ENCODE measurements around the gene KLHL18. TPM values are rescaled to one million over a fixed set of nuclear protein-coding genes. Genes with fewer than 3 reads are reported as not detected.
"Not testable (repeated sequence)": the region's sequence is repeated elsewhere in the genome, so short reads cannot be mapped to it uniquely, and the experiment has no call there.

Gene KLHL18
- total RNA-seq, 1 donor from 2014 or later: 27.2 TPM

DNA sequence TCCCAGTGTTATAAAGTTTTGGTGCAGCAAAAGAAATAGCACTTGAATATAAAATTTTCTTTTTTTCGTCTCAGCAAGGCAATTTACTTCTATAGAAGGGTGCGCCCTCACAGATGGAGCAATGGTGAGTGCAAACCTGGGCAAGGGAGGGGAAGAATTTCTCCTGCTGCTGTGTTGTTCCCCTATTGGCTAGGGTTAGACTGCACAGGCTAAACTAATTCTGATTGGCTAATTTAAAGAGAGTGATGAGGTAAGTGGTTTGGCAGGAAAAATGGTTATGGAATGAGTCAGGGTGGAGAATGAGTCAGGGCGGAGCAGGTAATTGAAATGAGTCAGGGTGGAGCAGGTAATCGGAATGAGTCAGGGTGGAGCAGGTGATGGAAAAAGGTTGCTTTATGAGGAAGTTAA, 77.4 kb downstream of the KLHL18 start:
- DNase-seq (ENCODE audit: low spot score): not testable (repeated sequence)

DNA sequence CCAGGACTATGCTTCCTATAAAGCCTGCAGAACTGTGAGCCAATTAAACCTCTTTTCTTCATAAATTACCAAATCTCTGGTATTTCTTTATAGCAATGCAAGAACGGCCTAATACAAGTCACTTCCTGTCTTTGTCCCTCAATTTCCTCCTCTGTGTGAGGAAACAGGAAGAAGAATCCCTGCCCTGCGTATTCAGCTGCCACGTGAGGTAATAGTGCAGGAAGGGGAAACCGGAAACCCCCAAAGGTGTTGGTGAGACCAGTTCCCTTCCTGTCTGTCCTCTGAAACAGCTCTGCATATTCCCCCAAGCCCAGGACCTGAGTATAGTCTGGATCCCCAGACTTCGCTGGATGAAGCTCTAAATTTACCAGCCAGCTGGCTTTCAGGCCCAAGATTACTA, 80.0 kb downstream of the KLHL18 start:
- no peak for DNase-seq (ENCODE audit: low spot score)

DNA sequence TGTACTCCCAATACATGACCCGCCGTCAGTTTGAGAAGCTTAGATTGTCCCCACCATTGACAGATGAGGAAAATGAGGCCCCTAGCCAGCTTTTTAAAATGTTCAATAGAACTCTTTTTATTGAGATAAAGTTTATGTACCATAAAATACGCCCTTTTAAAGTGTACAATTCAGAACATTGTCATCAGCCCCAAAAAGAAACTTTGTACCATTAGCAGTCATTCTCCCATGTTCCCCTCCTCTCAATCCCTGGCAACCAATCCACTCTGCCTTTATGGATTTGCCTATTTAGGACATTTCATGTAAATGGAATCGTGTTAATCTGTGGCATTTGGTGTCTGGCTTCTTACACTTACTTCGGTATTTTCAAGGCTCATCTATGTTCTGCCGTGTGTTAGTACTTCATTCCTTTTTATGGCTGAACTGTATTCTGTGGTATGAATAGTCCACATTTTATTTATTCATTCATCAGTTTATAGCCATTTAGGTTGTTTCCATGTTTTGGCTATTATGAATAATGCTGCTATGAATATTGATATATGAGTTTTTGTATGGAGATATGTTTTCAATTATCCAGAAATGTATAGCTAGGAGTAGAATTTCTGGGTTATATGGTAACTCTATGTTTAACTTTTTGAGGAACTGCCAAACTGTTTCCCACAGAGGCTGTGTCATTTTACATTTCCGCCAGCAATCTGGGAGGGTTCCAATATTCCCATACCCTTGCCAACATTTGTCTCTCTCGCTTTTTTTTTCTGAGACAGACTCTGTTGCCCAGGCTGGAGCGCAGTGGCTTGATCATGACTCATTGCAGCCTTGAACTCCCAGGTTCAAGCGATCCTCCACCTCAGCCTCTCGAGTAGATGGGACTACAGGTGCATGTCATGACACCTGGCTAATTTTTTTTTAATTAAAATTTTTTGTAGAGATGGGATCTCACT, 82.7 kb downstream of the KLHL18 start:
- no peak for DNase-seq (ENCODE audit: low spot score)

DNA sequence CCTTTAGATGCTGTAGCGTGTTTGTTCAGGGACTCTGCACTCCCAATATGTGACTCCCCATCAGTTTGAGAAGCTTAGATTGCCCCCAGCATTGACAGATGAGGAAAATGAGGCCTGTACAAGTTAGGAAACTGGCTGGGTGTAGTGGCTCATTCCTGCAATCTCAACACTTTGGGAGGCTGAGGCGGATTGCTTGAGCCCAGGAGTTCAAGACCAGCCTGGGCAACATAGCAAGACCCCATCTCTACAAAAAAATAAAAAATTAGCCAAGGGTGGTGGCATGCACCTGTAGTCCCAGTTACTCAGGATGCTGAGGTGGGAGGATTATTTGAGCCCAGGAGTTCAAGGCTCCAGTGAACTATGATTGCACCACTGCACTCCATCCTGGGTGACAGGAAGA, 84.1 kb downstream of the KLHL18 start:
- no peak for DNase-seq (ENCODE audit: low spot score)

DNA sequence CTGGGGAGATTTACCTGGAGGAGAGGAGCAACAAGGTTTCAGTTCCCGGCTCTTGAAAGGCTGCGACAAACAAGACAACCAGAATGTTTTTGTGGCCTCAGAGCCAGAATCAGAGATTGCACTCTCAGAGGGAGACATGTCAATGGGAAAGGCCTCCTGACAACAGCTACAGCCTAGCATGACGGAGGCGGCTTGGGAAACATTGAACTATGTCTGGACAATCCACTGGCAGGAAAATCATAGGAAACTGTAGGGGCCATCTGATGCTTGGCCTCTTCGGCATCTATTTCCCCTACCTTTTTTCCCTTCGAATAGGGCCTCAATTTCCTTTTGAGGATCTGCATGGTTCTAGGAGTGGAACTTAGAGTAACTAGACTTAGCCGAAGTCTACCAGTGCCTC, 84.9 kb downstream of the KLHL18 start:
- DNase-seq (ENCODE audit: low spot score): no peak

DNA sequence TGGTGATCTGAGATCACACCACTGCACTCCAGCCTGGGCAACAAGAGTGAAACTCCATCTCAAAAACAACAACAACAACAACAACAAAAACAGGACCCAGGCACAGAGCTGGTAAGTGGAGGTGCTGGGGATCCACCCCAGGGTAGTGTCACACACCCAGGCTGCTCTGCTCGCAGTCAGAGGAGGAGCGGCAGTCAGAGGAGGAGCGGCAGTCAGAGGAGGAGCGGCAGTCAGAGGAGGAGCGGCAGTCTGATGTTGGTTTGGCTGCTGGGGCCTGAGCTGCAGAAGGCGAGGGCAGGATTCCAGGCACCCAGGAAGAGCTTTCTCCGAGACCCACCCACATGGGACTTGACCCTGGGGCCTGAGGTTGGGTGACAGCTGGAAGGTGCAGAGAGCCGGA, 87.3 kb downstream of the KLHL18 start:
- not testable (repeated sequence) for DNase-seq (ENCODE audit: low spot score)

DNA sequence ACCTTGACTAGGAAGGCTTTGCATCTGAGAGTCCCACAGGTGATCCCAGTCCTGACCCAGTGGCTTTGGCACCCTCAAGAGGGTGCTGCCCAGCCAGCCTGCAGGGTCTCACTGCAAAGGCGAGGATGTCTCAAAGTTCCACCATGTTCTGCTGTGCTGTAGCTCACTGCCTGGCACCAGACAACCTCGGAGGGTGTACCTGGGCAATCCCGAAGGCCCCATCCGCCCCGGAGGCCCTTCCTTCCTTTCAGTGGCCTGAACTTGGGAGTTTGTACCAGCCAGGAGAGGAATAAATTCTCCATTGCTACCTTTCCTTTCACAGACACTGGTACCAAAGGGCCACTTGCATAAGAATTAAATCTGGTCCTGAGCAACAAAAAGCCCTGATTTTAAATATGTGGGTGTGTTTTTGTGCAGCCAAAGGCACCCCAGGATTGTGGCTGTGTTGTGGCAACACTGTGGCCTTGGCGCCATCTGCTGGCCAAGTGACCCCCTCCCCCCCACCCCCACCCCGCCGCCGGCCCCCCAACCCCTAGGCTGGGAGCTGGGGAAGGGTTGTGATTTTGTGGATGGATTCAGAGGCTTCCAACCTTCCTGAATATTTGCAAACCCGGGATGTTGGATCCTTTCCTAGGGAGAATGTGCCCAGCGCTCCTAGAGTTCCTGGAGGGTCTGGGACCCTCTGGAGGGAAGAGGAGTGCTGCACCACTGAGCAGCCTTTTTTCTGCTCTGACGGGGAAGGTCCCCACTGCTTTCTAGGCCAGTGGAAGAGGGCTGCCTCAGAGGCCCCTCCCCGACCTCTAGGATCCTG, 88.3 kb downstream of the KLHL18 start:
- DNase-seq (ENCODE audit: low spot score): no peak

DNA sequence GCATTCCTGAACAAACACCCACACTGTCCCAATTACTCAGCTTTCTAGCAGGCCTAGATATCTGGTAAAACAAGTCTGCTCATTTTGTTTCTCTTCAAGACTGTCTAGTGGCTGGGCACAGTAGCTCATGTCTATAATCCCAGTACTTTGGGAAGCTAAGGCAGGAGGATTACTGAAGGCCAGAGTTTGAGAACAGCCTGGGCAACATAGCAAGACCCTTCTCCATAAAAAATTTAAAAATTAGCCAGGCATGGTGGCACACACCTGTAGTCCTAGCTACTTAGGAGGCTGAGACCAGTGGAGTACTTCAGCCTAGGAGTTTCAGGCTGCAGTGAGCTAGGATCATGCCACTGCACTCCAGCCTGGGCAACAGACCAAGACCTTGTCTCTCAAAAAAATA, 91.8 kb downstream of the KLHL18 start:
- no peak for DNase-seq (ENCODE audit: low spot score)

DNA sequence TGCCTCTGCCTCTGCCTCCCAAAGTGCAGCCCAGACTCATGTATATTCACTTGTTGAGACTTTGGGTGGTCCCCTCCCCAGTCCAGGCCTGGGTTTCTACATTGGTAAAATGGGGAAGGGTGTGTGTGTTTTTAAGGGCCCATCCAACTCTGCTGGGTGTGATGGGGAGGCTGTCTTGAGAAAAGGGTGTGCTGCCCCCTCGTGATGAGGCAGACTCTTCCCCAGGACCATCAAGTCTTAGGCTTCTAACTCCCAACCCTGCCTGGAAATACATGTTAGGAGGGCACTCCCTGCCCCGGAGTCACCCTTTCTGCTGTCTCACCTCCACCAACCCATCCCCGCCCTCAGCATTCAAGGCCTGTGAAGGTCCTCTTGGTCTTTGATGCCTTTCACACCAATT, 93.6 kb downstream of the KLHL18 start:
- no peak for DNase-seq (ENCODE audit: low spot score)

DNA sequence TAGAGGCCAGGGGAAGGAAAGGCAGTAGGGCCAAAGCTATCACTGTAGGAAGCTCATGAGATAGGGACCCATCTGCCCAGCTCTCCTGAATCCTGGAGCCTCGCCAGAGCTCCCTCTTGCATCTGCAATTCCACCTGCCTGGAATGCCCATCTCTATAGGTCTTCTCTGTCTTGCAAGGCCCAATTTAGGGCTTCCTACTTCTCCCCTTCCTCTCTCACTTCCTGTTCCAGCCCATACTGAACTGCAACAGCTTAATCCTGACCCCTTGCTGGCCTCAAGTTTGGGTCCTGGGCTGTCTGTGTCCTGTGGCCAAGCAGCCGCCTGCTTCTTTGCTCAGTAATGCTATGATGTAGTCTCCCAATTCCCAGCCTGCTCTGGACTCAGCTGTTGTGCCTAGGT, 94.4 kb downstream of the KLHL18 start:
- DNase-seq (ENCODE audit: low spot score): no peak

DNA sequence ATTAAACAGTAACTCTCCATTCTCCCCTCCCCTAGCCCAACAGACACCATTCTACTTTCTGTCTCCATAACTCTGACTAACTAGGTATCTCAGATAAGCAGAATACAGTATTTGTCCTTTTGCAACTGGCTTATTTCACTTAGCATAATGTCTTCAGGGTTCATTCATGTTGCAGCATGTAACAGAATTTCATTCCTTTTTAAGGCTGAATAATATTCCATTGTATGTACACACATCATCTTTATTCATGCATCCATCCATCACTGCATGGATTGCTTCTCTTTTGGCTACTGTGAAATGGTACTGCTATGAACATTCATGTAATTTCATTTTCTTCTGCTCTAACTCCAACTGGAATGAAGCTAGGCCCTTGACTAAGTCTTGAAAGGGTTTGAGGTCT, 96.1 kb downstream of the KLHL18 start:
- DNase-seq (ENCODE audit: low spot score): no peak

DNA sequence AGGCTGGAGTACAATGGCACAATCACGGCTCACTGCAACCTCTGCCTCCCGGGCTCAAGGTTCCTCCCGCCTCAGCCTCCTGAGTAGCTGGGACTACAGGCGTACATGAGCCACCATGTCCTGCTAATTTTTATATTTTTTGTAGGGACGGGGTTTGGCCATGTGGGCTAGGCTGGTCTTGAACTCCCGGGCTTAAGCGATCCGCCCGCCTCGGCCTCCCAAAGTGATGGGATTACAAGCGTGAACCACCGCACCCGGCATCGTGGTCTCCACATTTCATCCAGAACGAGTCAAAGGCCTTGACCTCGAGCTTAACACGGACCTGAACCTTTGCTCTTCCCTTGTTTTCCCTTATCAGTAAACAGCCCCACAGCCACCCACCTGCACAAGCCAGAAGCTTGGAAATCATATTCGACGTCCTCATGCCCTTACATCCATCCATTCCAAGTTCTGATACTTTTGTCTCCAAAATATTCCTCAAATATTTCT, 96.7 kb downstream of the KLHL18 start:
- no peak for DNase-seq (ENCODE audit: low spot score)

DNA sequence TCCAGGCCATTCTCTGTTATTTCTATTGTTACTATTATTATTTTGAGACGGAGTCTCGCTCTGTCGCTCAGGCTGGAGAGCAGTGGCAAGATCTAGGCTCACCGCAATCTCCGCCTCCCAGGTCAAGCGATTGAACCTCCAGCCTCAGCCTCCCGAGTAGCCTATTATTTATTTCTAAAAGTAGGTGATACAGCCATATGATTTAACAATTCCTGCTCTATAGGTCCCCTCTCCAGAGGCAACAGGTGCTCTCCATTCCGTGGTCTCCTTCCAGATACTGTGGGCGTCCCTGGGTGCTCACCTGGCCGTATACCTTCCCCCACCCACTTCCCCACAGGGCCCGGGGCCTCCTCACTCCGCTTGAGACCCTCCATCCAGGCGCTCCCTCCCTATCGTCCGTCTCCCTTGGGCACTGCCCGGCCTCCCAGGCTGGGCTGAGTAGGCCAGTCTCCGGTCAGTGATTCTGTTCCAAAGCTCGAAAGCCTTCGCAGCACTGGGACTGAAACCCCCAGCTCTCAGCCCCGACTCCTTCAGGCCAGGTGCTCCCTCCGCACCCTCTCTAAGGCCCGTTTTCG, 97.4 kb downstream of the KLHL18 start:
- DNase-seq (ENCODE audit: low spot score): no peak

DNA sequence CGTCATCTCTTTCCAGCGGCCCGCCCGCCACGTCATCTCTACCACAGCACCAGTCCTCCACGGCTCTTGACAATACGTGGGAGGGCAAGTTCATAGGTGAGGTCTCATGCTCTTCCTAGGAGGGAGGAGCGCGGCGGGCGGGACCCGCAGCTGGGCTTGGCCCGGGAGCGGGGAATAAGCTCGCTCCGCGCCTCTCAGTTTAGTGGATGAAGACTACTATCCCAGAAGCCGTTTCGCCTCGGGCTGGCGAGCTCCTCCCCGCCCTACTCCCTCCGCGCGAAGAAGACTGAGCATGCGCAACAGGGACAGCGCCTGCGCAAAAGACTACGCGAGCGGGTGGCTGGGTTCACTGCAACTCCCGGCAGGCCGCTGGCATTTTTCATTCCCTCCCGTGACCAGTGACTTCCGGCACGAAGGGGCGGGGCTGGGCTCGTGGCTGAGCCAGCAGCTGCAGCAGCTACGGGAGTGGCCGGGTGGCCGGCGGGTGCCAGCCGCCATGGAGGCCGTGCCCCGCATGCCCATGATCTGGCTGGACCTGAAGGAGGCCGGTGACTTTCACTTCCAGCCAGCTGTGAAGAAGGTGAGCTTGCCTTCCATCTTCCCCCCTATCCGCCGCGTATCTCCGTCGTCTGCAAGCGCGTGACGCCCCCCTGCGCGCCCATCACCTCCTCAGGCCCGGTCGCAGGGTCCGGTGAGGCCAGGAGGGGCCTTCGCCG, 98.0 kb downstream of the KLHL18 start, which contains the start of gene PTPN23:
Gene PTPN23, plus strand, starts transcription at position 421 of the 716 bp plus-strand sequence. Its CDS starts 76 bp downstream, at position 497.
- DNase-seq (ENCODE audit: low spot score): peak; percentile 100

DNA sequence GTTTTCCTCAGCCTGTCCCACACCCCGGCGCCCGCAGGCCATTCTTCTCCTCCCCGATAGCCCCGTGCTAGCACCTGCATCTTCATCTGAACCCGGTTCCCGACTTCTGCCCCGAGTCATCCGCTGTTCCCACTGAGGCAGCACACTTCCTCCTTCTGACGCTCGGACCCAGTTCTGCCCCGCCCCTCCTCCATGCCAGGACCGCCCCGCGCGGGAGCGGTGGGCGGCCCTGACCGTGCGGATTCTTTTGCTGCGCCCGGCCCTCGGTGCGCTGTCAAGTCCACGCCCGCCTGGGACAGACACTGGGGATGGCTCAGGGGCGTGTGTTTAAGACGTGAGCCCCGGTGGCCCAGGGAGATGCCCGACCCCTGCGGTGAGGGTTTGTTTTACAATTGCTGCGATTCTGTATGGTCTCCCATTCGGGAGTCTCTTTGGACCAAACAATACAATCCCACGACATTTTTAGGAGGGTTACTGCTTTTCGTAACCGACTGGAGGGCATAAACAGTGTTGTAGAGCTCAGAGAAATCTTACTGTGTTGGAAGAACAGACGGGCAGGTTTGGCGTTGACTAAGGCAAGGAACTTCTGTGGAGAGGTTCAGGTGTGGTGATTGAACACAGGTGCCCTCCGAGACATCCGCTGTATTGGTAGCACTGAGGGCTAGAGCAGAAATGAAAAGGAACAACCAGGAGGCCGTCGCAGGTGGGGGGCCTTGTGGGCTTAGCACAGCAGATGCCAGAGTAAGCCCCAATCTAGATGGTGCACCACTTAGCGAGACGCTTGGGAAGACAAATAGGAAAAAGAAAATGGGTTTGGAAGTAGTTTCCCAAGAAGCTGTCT, 98.8 kb downstream of the KLHL18 start:
- DNase-seq (ENCODE audit: low spot score): peak; percentile 89

DNA sequence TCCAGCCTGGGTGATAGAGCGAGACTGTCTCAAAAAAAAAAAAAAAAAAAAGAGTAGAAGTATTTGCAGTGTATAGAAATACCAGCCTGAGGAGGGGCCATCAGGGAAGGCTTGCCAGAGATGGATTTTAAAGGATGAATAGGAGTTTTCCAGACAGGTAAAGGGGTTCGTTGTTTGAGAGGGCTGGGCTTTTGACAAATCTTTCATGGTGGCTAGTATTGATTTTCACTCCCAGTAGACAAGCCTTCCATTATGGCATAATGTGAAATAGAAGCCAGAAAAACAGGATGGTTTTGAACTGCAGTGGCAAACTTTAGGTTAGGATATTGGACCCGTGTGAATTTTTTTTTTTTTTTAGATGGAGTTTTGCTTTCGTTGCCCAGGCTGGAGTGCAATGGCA, 101.7 kb downstream of the KLHL18 start:
- no peak for DNase-seq (ENCODE audit: low spot score)

DNA sequence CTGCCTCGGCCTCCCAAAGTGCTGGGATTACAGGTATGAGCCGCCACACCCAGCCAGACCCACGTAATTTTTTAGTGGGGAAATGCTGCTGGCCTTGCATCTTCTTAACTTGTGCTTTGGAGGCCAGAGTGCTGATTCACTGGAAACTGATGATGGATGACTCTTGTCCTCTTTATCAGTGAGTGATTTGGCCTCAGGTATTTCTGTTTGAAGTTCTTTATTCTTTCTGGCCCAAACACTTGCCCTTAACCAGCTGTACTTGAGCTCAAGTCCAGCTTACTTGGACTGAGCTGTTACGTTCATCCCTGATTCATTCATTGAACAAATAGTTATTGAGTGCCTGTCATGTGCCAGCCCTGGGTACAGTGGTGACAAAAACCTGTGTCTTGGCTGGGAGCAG, 102.3 kb downstream of the KLHL18 start:
- DNase-seq (ENCODE audit: low spot score): no peak

DNA sequence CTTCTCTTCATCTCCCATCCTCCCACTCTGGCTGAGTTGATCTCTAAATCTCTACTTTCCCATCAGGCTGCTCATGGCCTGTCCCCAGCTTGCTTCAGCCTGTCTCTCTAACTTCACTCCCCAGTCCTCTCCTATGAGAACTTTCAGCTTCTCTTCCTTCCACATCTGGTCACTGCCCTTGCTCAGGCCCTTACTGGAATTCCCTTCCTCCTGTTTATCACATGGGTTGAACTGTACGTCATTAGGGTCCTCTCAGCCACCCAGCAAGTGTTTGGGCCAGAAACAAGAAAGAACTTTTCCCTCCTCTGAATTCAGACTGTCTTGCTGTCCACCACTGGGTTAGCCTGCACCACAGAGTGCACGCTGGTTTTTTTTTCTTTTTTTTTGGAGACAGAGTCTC, 103.1 kb downstream of the KLHL18 start:
- no peak for DNase-seq (ENCODE audit: low spot score)

DNA sequence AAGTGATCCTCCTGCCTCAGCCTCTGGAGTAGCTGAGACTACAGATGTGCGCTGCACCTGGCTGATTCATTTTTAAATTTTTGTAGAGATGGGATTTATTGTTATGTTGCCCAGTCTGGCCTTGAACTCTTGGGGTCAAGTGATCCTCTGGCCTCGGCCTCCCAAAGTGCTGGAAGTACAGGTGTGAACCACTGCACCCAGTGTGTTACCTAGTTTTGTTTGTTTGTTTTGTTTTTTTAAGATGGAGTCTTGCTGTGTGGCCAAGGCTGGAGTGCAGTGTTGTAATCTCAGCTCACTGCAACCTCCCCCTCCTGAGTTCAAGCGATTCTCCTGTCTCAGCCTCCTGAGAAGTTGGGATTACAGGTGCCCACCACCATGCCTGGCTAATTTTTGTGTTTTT, 110.2 kb downstream of the KLHL18 start:
- DNase-seq (ENCODE audit: low spot score): no peak

DNA sequence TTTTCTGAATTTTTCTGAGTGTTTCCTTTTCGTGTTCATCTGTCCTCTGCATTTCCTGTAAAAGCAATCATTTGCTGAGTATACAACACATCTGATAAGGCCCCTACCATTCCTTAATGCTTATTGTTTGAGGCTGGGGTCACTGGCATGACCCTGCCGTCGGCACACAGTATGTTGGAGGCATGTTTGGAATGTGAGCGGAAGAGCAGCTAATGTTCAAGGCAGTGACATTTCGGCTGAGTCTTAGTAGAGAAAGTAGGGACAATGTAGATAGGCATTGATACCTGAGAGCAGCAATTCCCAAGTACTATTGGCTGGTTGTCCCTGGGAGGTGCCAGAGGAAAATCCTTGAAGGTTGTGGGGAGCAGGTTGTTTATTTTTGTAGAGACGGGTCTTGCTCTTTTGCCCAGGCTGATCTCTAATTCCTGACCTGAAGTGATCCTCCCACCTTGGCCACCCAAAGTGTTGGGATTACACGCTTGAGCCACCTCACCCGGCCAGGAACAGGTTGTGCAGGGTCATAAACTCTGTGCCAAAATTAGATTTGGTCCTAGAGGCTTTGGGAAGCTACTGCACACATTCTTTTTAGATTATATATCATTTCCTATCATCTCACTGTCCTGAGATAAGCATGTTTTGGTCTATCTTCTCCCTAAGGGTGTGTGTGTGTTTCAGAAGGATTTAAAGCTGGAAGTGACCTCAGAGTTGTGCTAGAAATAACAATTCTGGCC, 111.6 kb downstream of the KLHL18 start:
- no peak for DNase-seq (ENCODE audit: low spot score)
